H9 (cell line): Measurements from ENCODE around the gene CTNNA3. TPM values are rescaled to one million over a fixed set of nuclear protein-coding genes. Genes with fewer than 3 reads are reported as not detected.

ENCODE experiments used
- DNase-seq: peaks from one replicate; pipeline ENCODE4 v3.0.0-alpha.2; 2017
- H2AFZ ChIP-seq: one replicate; pipeline ENCODE4 v1.6.1; 2013; ENCODE audit warnings: mild to moderate bottlenecking, low read length, control low read depth, moderate library complexity
- H2AK5ac ChIP-seq: 2 replicates; pipeline ENCODE4 v1.6.1; 2013; ENCODE audit warnings: low read length, control low read depth, mixed read lengths; ENCODE audit not compliant: insufficient read length
- H2BK120ac ChIP-seq: one replicate; pipeline ENCODE4 v1.6.1; 2013; ENCODE audit warnings: low read depth, mild to moderate bottlenecking, low read length, control low read depth, inconsistent platforms; ENCODE audit not compliant: poor library complexity, severe bottlenecking
- H2BK12ac ChIP-seq: 2 replicates; pipeline ENCODE4 v1.6.1; 2013; ENCODE audit warnings: low read length, control low read depth, mixed read lengths, low read depth; ENCODE audit not compliant: insufficient read length
- H2BK15ac ChIP-seq: 2 replicates; pipeline ENCODE4 v1.6.1; 2013; ENCODE audit warnings: low read depth, low read length, control low read depth
- H2BK20ac ChIP-seq: one replicate; pipeline ENCODE4 v1.6.1; 2013; ENCODE audit warnings: low read depth, mild to moderate bottlenecking, low read length, control low read depth, inconsistent platforms; ENCODE audit not compliant: poor library complexity, severe bottlenecking
- H2BK5ac ChIP-seq: 2 replicates; pipeline ENCODE4 v1.6.1; 2013; ENCODE audit warnings: low read length, control low read depth, mixed read lengths; ENCODE audit not compliant: insufficient read length
- H3K14ac ChIP-seq: 2 replicates; pipeline ENCODE4 v1.6.1; 2013; ENCODE audit warnings: low read length, control low read depth; ENCODE audit not compliant: insufficient read depth
- H3K18ac ChIP-seq: 2 replicates; pipeline ENCODE4 v1.6.1; 2013; ENCODE audit warnings: low read depth, mild to moderate bottlenecking, mixed read lengths, low read length, control low read depth; ENCODE audit not compliant: insufficient read length
- H3K23ac ChIP-seq: 2 replicates; pipeline ENCODE4 v1.6.1; 2013; ENCODE audit warnings: low read length, control low read depth, mixed read lengths, low read depth; ENCODE audit not compliant: insufficient read length
- H3K23me2 ChIP-seq: 2 replicates; pipeline ENCODE4 v1.6.1; 2013; ENCODE audit warnings: low read depth, mild to moderate bottlenecking, mixed read lengths, low read length, control low read depth; ENCODE audit not compliant: insufficient read length, poor library complexity, severe bottlenecking
- H3K27ac ChIP-seq: 2 replicates; pipeline ENCODE4 v1.5.1; 2013; ENCODE audit warnings: low read length, control low read depth, mixed read lengths, low read depth; ENCODE audit not compliant: insufficient read length
- H3K27me3 ChIP-seq: 2 replicates; pipeline ENCODE4 v1.6.1; 2013; ENCODE audit warnings: low read length, control low read depth, inconsistent platforms; ENCODE audit not compliant: insufficient read depth
- H3K4ac ChIP-seq: 2 replicates; pipeline ENCODE4 v1.6.1; 2013; ENCODE audit warnings: low read depth, mild to moderate bottlenecking, control low read depth, inconsistent platforms, low read length, moderate library complexity
- H3K4me1 ChIP-seq: 2 replicates; pipeline ENCODE4 v1.6.1; 2013; ENCODE audit warnings: low read length, control low read depth, inconsistent platforms; ENCODE audit not compliant: insufficient read depth
- H3K4me2 ChIP-seq: 2 replicates; pipeline ENCODE4 v1.6.1; 2013; ENCODE audit warnings: low read length, control low read depth, mixed read lengths; ENCODE audit not compliant: insufficient read length, insufficient read depth
- H3K56ac ChIP-seq: 2 replicates; pipeline ENCODE4 v1.6.1; 2013; ENCODE audit warnings: low read depth, mild to moderate bottlenecking, mixed read lengths, low read length, control low read depth; ENCODE audit not compliant: insufficient read length
- H3K79me1 ChIP-seq: 2 replicates; pipeline ENCODE4 v1.6.1; 2013; ENCODE audit warnings: low read depth, mild to moderate bottlenecking, moderate library complexity, low read length, control low read depth, inconsistent platforms; ENCODE audit not compliant: insufficient read depth, poor library complexity, severe bottlenecking
- H3K79me2 ChIP-seq: 2 replicates; pipeline ENCODE4 v1.6.1; 2013; ENCODE audit warnings: low read length, control low read depth, inconsistent platforms; ENCODE audit not compliant: insufficient read depth
- H3K9ac ChIP-seq: 2 replicates; pipeline ENCODE4 v1.6.1; 2013; ENCODE audit warnings: low read length, control low read depth, mixed read lengths; ENCODE audit not compliant: insufficient read length; ENCODE audit errors: extremely low read depth
- H3K9me3 ChIP-seq: one replicate; pipeline ENCODE4 v1.6.1; 2013; ENCODE audit warnings: low read depth, low read length, inconsistent platforms; ENCODE audit not compliant: control insufficient read depth
- H3T11ph ChIP-seq: one replicate; pipeline ENCODE4 v1.6.1; 2013; ENCODE audit warnings: mild to moderate bottlenecking, low read length, control low read depth, inconsistent platforms
- H4K20me1 ChIP-seq: one replicate; pipeline ENCODE4 v1.6.1; 2013; ENCODE audit not compliant: control insufficient read depth, insufficient read length, insufficient read depth
- H4K5ac ChIP-seq: 2 replicates; pipeline ENCODE4 v1.6.1; 2013; ENCODE audit warnings: low read depth, mild to moderate bottlenecking, mixed read lengths, low read length, control low read depth; ENCODE audit not compliant: insufficient read length
- H4K8ac ChIP-seq: replicated peaks from 2 replicates; pipeline ENCODE4 v1.6.1; 2013; ENCODE audit warnings: low read length, control low read depth, mixed read lengths, low read depth; ENCODE audit not compliant: insufficient read length
- H4K91ac ChIP-seq: 2 replicates; pipeline ENCODE4 v1.6.1; 2013; ENCODE audit warnings: low read depth, mild to moderate bottlenecking, moderate library complexity, mixed read lengths, low read length, control low read depth; ENCODE audit not compliant: insufficient read length
- H3K27ac Mint-ChIP-seq, 3 experiments: 2 replicates in 2 of 3; 3 replicates in 1 of 3; pipeline ENCODE4 v1.8.0; 2020 to 2021; ENCODE audit warnings: mixed read lengths in 3 of 3, mild to moderate bottlenecking in 1 of 3, moderate library complexity in 1 of 3
- H3K27me3 Mint-ChIP-seq: 2 replicates; pipeline ENCODE4 v1.8.0; 2021; ENCODE audit warnings: low read depth, mild to moderate bottlenecking, moderate library complexity, mixed read lengths
- H3K36me3 Mint-ChIP-seq, 3 experiments: 2 replicates in 2 of 3; 3 replicates in 1 of 3; pipeline ENCODE4 v1.8.0; 2020 to 2021; ENCODE audit warnings: low read depth in 3 of 3, mixed read lengths in 3 of 3; ENCODE audit not compliant: insufficient read depth in 1 of 3
- H3K4me1 Mint-ChIP-seq, 2 experiments: 2 replicates each; pipeline ENCODE4 v1.8.0; 2020; ENCODE audit warnings: mixed read lengths in 2 of 2
- H3K4me3 Mint-ChIP-seq, 2 experiments: 2 replicates in 1 of 2; 3 replicates in 1 of 2; pipeline ENCODE4 v1.8.0; 2020 to 2021; ENCODE audit warnings: mild to moderate bottlenecking in 2 of 2, mixed read lengths in 2 of 2, moderate library complexity in 1 of 2
- H3K9me3 Mint-ChIP-seq, 2 experiments: 2 replicates in 1 of 2; 3 replicates in 1 of 2; pipeline ENCODE4 v1.8.0; 2020; ENCODE audit warnings: mild to moderate bottlenecking in 2 of 2, mixed read lengths in 2 of 2, moderate library complexity in 1 of 2
- CTCF ChIP-seq: fragments of 200-600 bp; sonication (generic); conservative IDR thresholded peaks from 3 replicates; pipeline ENCODE4 v1.8.0; 2021; ENCODE audit warnings: antibody characterized with exemption, mild to moderate bottlenecking
- WGBS: extraction: QIAGEN DNeasy Blood & Tissue Kit; methylation state at CpG from one replicate; pipeline ENCODE4 v1.1.7; 2013; ENCODE audit warnings: missing lambda C conversion rate, low lambda C conversion rate, mixed read lengths; ENCODE audit not compliant: insufficient read length; ENCODE audit errors: extremely low coverage; 5-methylcytosine and 5-hydroxymethylcytosine counted together
- total RNA-seq: library from RNA; stranded (reverse); gene quantifications from 2 replicates; pipeline ENCODE4 v1.2.1, GENCODE V29; 2021

CTNNA3 gene
- total RNA-seq, 1 experiment from 2014 or later, result 3.3 TPM

- H3K9me3 ChIP-seq, result no peaks in the 10 kb centered on the region
- no peak for TF ChIP-seq CTCF
- H2BK5ac ChIP-seq, result no peak overlapping the region
- H3K79me1 ChIP-seq, result no peaks in the 10 kb centered on the region
- H3K4me1 Mint-ChIP-seq, result 0 out of 4 replicates have a peak, but pooled peaks cover 0 to 3% of the 10 kb centered on the region in 2 experiments
- H3K9ac ChIP-seq, result no peak overlapping the region
- H3K36me3 Mint-ChIP-seq, result no peaks in the 10 kb centered on the region
- H3K14ac ChIP-seq, result no peak overlapping the region
- H3K27ac Mint-ChIP-seq, result no peak overlapping the region
- no peak overlapping the region for H4K91ac ChIP-seq
- H3K23me2 ChIP-seq, result no peaks in the 10 kb centered on the region
- H3K23ac ChIP-seq, result no peak overlapping the region
- H3K4me2 ChIP-seq, result no peak overlapping the region
- H3K27me3 ChIP-seq, result no peaks in the 10 kb centered on the region
- H3T11ph ChIP-seq, result no peak overlapping the region
- H3K18ac ChIP-seq, result no peak overlapping the region
- no peak overlapping the region for H4K5ac ChIP-seq
- no peak overlapping the region for H3K27ac ChIP-seq
- H3K79me2 ChIP-seq, result no peaks in the 10 kb centered on the region
- no peak overlapping the region for H2BK120ac ChIP-seq
- no peaks in the 10 kb centered on the region for H3K27me3 Mint-ChIP-seq
- H3K4ac ChIP-seq, result no peak overlapping the region
- no CpG with 5 or more reads among the region's 2 CpGs for WGBS
- H2AK5ac ChIP-seq, result no peak overlapping the region
- no peak overlapping the region for H2BK12ac ChIP-seq
- no peak for DNase-seq
- H3K9me3 Mint-ChIP-seq, result no peaks in the 10 kb centered on the region
- no peaks in the 10 kb centered on the region for H4K20me1 ChIP-seq
- no peak overlapping the region for H2AFZ ChIP-seq
- H3K56ac ChIP-seq, result no peak overlapping the region
- H2BK15ac ChIP-seq, result no peak overlapping the region
- no peak overlapping the region for H3K4me3 Mint-ChIP-seq
- H4K8ac ChIP-seq, result no peak overlapping the region
- no peaks in the 10 kb centered on the region for H3K4me1 ChIP-seq
- no peak overlapping the region for H2BK20ac ChIP-seq
Observed at GRCh38 chr10:66723608-66724400, 972.2 kb downstream of the CTNNA3 start.
